Smooth muscle cell (in vitro differentiated cells): ENCODE results near the gene PTPN12. TPM values are rescaled to one million over a fixed set of nuclear protein-coding genes. Genes with fewer than 3 reads are reported as not detected.

Experiments
- DNase-seq: peaks from one replicate; lab custom pipeline; 2025; ENCODE audit not compliant: unreplicated experiment; lab: John Stamatoyannopoulos, UW
- H2AFZ ChIP-seq: fragments of 200-600 bp; sonication (generic); 2 replicates; pipeline ENCODE4 v1.6.0; 2016; ENCODE audit warnings: antibody characterized with exemption, low read depth, mild to moderate bottlenecking
- H3F3A ChIP-seq: fragments of 200-600 bp; sonication (generic); 2 replicates; pipeline ENCODE4 v1.6.0; 2017; ENCODE audit warnings: antibody characterized with exemption, low read depth
- H3K27ac ChIP-seq: fragments of 200-600 bp; sonication (generic); 2 replicates; pipeline ENCODE4 v1.5.1; 2016; ENCODE audit warnings: low read depth, mild to moderate bottlenecking
- H3K27me3 ChIP-seq: fragments of 200-600 bp; sonication (generic); 2 replicates; pipeline ENCODE4 v1.6.1; 2016; ENCODE audit warnings: low read depth, mild to moderate bottlenecking
- H3K36me3 ChIP-seq: fragments of 200-600 bp; sonication (generic); 2 replicates; pipeline ENCODE4 v1.5.1; 2016; ENCODE audit warnings: low read depth
- H3K4me1 ChIP-seq: fragments of 200-600 bp; sonication (generic); 2 replicates; pipeline ENCODE4 v1.5.1; 2016; ENCODE audit warnings: low read depth
- H3K4me2 ChIP-seq: fragments of 200-600 bp; sonication (generic); 2 replicates; pipeline ENCODE4 v1.6.0; 2016; ENCODE audit warnings: mild to moderate bottlenecking
- H3K4me3 ChIP-seq: fragments of 200-600 bp; sonication (generic); 2 replicates; pipeline ENCODE4 v1.5.1; 2016; ENCODE audit warnings: mild to moderate bottlenecking
- H3K79me2 ChIP-seq: fragments of 200-600 bp; sonication (generic); 2 replicates; pipeline ENCODE4 v1.6.0; 2016; ENCODE audit warnings: low read depth, mild to moderate bottlenecking
- H3K9ac ChIP-seq: fragments of 200-600 bp; sonication (generic); 2 replicates; pipeline ENCODE4 v1.6.0; 2016; ENCODE audit warnings: low read depth
- H3K9me3 ChIP-seq: fragments of 200-600 bp; sonication (generic); replicated peaks from 2 replicates; pipeline ENCODE4 v1.5.1; 2016; ENCODE audit warnings: low read depth
- H4K20me1 ChIP-seq: fragments of 200-600 bp; sonication (generic); 2 replicates; pipeline ENCODE4 v1.6.0; 2016; ENCODE audit warnings: low read depth
- WGBS: methylation state at CpG from one replicate; pipeline ENCODE4 v1.1.7; 2016; ENCODE audit warnings: low lambda C conversion rate; 5-methylcytosine and 5-hydroxymethylcytosine counted together
- polyA plus RNA-seq: library from polyadenylated mRNA; unstranded; fragments of >200 nt; fragmentation: Nextera tagmentation; extraction: Ambion mirVana; gene quantifications from 2 replicates; pipeline ENCODE4 v1.2.1, GENCODE V29; 2016
- total RNA-seq: library from RNA; depleted of rRNA; stranded (reverse); fragments of >200 nt; gene quantifications from 2 replicates; pipeline ENCODE4 v1.2.3, GENCODE V29; 2014
- TF ChIP-seq, protein P1 (sequence below): fragments of 200-600 bp; sonication (generic); IDR thresholded peaks from 2 replicates; pipeline ENCODE4 v1.5.1; 2017; ENCODE audit warnings: borderline replicate concordance, mild to moderate bottlenecking, antibody characterized with exemption; ENCODE audit not compliant: insufficient read depth, poor library complexity, severe bottlenecking

The PTPN12 gene
- total and polyA plus RNA-seq, 2 experiments from 2014 or later, result 12.3 to 85.2 TPM

GRCh38 chr7:77629797-77630196 lies 92.7 kb downstream of the PTPN12 start:
- Histone ChIP-seq H3K4me3 (no peak overlapping the region), H3K9ac (no peak overlapping the region), H3K27me3 (no peaks in the 10 kb centered on the region), H3K9me3 (no peaks in the 10 kb centered on the region), H3K79me2 (peaks cover 17% of the 10 kb centered on the region), H3K27ac (no peak overlapping the region), H3K36me3 (peaks cover 23% of the 10 kb centered on the region), H3K4me1 (no peaks in the 10 kb centered on the region), H3K4me2 (no peak overlapping the region), H2AFZ (no peak overlapping the region), H3F3A (no peaks in the 10 kb centered on the region), H4K20me1 (peaks cover 10% of the 10 kb centered on the region)
- 92% methylated on average over 4 of the region's 4 CpGs for WGBS
- TF ChIP-seq, protein P1, sequence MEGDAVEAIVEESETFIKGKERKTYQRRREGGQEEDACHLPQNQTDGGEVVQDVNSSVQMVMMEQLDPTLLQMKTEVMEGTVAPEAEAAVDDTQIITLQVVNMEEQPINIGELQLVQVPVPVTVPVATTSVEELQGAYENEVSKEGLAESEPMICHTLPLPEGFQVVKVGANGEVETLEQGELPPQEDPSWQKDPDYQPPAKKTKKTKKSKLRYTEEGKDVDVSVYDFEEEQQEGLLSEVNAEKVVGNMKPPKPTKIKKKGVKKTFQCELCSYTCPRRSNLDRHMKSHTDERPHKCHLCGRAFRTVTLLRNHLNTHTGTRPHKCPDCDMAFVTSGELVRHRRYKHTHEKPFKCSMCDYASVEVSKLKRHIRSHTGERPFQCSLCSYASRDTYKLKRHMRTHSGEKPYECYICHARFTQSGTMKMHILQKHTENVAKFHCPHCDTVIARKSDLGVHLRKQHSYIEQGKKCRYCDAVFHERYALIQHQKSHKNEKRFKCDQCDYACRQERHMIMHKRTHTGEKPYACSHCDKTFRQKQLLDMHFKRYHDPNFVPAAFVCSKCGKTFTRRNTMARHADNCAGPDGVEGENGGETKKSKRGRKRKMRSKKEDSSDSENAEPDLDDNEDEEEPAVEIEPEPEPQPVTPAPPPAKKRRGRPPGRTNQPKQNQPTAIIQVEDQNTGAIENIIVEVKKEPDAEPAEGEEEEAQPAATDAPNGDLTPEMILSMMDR, result no peak
- no peak for DNase-seq

GRCh38 chr7:77631820-77632219 lies 94.7 kb downstream of the PTPN12 start:
- no peaks in the 10 kb centered on the region for H3F3A ChIP-seq
- no peak overlapping the region for H3K4me2 ChIP-seq
- H3K4me1 ChIP-seq, result no peaks in the 10 kb centered on the region
- 98% methylated on average over 2 of the region's 2 CpGs for WGBS
- peaks cover 25% of the 10 kb centered on the region for H3K36me3 ChIP-seq
- no peaks in the 10 kb centered on the region for H3K27me3 ChIP-seq
- H3K27ac ChIP-seq, result no peak overlapping the region
- DNase-seq, result no peak
- no peak overlapping the region for H2AFZ ChIP-seq
- peaks cover 10% of the 10 kb centered on the region for H4K20me1 ChIP-seq
- peaks cover 17% of the 10 kb centered on the region for H3K79me2 ChIP-seq
- H3K9me3 ChIP-seq, result no peaks in the 10 kb centered on the region
- no peak overlapping the region for H3K9ac ChIP-seq
- TF ChIP-seq, protein P1, result no peak
- H3K4me3 ChIP-seq, result no peak overlapping the region

- WGBS, result 84% methylated on average over 4 of the region's 4 CpGs
- DNase-seq, result no peak
Observed at GRCh38 chr7:77644774-77645173, 107.7 kb downstream of the PTPN12 start.

More at GRCh38 chr7:77644774-77645173, 107.7 kb downstream of the PTPN12 start:
- no peaks in the 10 kb centered on the region for H3K79me2 ChIP-seq
- H3K27me3 ChIP-seq, result no peaks in the 10 kb centered on the region
- peaks cover 11% of the 10 kb centered on the region for H3F3A ChIP-seq
- no peak overlapping the region for H3K9ac ChIP-seq
- no peak overlapping the region for H3K4me3 ChIP-seq
- no peaks in the 10 kb centered on the region for H4K20me1 ChIP-seq
- H3K36me3 ChIP-seq, result peaks cover 12% of the 10 kb centered on the region
- no peaks in the 10 kb centered on the region for H3K4me1 ChIP-seq
- no peaks in the 10 kb centered on the region for H3K9me3 ChIP-seq
- no peak overlapping the region for H2AFZ ChIP-seq
- no peak overlapping the region for H3K27ac ChIP-seq
- TF ChIP-seq, protein P1, result no peak
- H3K4me2 ChIP-seq, result no peak overlapping the region
